Testis (tissue), 2 donors: ENCODE measurements around the gene FSTL4.

Source experiments
- POLR2A ChIP-seq: fragments of 450-650 bp; IDR thresholded peaks from one replicate; pipeline ENCODE4 v1.6.1; 2017; ENCODE audit warnings: antibody characterized with exemption, mild to moderate bottlenecking, moderate library complexity
- TF ChIP-seq, protein P1 (sequence below), 3 experiments: fragments of 450-650 bp in 2 of 3; fragments of 200-600 bp in 1 of 3; sonication (generic) in 1 of 3; IDR thresholded peaks; one replicate each; pipeline ENCODE4 v1.5.1; 2016 to 2019; ENCODE audit warnings: antibody characterized with exemption in 3 of 3, mild to moderate bottlenecking in 2 of 3, moderate library complexity in 1 of 3

- TF ChIP-seq, protein P1, sequence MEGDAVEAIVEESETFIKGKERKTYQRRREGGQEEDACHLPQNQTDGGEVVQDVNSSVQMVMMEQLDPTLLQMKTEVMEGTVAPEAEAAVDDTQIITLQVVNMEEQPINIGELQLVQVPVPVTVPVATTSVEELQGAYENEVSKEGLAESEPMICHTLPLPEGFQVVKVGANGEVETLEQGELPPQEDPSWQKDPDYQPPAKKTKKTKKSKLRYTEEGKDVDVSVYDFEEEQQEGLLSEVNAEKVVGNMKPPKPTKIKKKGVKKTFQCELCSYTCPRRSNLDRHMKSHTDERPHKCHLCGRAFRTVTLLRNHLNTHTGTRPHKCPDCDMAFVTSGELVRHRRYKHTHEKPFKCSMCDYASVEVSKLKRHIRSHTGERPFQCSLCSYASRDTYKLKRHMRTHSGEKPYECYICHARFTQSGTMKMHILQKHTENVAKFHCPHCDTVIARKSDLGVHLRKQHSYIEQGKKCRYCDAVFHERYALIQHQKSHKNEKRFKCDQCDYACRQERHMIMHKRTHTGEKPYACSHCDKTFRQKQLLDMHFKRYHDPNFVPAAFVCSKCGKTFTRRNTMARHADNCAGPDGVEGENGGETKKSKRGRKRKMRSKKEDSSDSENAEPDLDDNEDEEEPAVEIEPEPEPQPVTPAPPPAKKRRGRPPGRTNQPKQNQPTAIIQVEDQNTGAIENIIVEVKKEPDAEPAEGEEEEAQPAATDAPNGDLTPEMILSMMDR (IDR thresholded peaks at IDR 0.05) = no peak
- TF ChIP-seq POLR2A = no peak
These were observed 338.4 kb downstream of the FSTL4 start for GRCh38 chr5:133273661-133274596.
